HTERT RPE-1 (cell line): ENCODE data around the gene FGF22.
"Not testable (repeated sequence)": the region's sequence is repeated elsewhere in the genome, so short reads cannot be mapped to it uniquely, and the experiment has no call there.

Experiments
- in situ Hi-C: fragments of 300-500 bp; cut with MboI; formaldehyde crosslinking; loops from 4 replicates; pipeline ENCODE4 v1.14.3; 2020; ENCODE audit warnings: low sequenced_read_pairs

The FGF22 gene

DNA sequence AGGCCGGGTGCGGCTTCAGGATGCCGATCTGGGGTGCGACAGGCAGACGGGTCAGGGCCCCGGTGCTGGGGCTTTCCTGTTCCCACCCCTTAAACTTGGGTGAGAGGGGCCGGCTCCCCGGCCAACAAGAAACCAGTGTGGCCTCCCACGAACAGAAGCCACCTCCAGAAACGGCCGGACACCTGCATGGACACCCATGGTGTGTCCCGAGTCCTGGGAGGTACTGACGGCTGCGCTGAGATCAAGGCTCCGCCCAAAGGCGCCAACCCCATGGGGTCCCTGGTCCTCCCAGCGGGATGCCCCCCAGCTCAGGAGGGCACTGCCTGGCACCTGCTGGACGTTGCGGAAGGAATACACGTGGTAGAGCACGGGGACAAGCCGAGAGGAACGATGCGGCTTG lies 17.9 kb upstream of the FGF22 start:
- in situ Hi-C loops: no loop called here

DNA sequence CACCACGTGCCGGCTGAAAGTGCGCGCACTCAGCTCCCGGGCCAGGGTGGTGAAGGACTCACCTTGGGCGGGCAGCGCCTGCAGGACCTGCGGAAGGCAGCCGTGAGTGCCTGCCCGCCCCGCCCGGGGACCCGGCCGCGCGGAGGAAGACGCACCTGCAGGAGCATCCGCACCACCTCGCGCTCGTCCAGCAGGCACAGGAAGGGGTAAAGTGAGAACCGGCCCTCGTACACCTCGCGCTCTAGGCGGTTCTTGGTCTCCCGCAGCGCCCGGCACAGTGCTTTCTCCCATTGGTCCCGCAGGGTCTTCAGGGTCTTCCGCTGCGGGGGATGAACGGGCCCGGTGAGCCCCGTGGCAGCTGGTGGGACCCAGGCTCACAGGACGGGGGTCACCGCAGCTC lies 17.0 kb upstream of the FGF22 start:
- in situ Hi-C loops: no loop called here

DNA sequence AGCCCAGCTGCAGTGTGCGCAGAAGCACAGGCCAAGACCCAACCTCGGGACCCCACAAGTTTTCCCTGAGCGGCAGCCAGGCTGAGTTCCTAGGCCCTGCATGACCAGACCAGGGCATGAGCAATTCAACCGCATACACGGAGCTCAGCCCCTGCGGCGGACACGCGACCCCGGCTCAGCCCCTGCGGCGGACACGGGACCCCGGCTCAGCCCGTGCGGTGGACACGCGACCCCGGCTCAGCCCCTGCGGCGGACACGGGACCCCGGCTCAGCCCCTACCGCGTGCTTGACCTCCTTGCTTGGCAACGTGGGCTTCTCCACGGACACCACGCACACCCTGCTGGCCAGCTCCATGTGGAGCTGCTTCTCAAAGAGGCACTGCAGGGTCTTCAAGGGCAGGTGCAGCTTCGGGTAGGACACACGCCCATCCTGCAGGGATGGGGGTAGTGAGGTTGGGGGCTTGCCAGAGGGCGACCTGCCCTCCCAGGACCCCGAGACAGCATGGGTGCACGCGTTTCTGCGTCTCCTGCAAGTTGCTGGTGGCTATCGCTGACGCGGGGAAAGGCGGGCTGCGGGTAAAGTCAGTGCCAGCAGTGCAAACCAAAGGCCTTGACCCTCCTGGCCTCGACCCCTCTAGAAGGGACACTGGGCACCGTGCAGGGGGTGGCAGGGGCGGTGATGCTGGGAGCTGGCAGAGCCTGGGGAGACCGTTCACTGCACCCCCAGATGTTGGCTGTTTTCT lies 16.3 kb upstream of the FGF22 start:
- in situ Hi-C loops: no loop called here

DNA sequence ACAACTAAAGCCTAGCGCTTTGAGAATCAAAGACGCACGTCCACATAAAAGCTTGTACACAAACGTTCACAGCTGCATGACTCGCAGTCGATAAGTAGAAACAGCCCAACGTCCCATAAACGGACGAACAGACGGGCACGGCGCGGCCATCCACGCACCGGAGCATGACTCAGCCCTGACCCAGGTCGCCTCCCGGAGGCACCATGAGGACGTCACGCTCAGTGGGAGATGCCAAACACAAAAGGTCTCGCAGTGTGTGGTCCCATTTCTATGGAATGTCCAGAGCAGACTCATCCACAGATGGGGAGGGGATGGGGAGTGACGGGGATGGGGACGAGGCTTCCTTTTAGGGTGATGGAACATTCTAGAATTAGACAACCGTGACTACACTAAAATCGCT lies 15.7 kb upstream of the FGF22 start:
- in situ Hi-C loops: no loop called here

DNA sequence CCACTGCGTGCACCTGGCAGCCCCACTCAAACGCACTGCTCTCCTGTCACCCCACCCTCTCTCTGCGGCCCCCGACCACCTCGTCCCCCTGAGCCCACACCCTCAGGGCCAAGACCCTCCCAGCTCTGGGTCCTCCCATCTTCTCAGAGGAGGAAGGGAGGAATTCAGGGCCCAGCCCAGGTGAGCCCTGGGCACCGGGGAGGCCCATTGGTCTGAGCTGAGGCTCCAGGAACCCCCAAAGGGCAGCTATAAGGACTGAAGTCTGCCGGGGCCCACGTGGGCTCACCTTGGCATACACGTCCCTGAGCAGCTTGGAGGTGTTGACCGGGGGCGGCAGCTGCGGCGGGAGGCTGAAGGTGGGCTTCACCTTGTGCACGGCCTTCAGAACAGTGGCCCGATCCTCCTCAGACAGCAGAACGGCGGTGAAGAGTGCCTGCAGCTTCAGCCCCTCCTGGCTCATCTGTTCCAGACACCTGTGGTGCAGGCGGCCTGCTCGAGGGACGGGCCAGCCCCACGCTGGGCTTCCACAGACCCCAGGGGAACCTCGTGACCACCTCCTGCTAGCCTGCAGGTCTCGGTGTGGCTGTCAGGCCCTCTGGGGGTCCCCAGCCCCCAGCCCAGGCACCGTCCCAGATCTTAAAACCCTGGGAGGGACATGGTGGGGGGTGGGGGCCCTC lies 15.1 kb upstream of the FGF22 start:
- in situ Hi-C loops: no loop called here

DNA sequence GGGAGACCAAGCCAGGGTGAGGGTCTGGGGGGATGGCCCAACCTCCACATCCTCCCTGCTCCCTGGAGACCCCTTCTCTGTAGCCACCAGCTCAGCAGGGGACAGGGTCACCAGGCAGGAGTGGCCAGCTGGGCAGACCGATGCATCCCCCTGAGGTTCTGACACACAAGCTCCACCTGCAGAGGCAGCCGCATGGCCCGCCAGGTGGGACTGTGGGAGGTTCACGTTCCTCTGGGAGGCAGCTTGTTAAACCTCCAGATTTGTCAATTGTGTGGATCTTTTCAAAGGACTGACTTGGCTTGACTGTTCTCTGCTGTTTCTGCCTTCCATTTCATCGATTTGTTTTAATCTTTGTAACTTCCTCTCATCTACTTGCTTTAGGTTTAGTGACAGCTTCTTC lies 14.4 kb upstream of the FGF22 start:
- in situ Hi-C loops: no loop called here

DNA sequence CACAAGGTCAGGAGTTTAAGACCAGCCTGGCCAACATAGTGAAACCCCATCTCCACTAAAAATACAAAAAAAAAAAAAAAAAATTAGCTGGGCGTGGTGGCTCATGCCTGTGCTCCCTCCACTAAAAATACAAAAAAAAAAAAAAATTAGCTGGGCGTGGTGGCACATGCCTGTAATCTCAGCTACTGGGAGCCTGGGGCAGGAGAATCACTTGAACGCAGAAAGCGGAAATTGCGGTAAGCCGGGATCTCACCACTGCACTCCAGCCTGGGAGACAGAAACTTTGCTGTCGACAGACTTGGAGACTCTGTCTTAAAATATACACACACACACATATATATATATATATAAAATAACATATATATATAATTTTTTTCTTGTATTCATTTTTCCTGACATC lies 13.1 kb upstream of the FGF22 start:
- in situ Hi-C loops: not testable (repeated sequence)

DNA sequence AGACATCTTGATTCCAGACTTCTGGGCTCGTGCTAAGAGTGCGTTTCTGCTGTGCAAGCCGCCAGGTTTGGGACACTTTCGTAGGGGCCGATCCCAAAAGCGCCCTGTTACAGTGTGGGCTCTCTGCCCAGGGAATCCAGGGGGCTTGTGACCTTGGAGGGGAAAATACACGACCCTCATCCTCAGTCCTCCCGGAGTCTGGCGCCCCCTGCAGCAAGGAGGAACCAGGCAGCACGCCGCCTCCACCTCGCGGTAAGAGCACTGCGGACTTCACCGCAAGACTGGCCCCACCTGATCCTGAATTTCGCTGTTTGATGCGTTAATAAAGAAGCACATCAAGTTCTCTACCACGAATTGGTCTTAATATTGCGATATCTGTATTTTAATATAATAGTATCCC lies 11.5 kb upstream of the FGF22 start:
- in situ Hi-C loops: no loop called here

DNA sequence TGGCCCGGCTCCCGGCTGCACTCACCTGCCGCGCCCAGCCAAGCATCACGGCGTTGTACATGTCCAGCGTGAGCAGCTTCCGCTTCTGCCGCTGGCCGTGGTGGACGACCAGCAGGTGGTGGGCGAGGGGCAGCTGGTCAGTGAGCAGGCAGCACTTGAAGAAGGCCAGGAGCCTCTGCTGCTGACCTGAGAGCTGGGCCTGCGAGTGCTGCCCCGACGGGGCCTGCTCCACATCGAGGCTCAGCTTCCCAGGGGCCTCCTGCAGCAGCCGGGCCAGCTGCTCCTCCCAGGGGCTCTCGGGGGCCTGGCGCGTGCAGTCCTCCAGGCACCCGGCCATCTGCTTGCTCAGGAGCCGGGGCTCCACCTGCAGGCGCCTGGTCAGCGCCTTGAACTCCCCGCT lies 10.2 kb upstream of the FGF22 start:
- in situ Hi-C loops: not testable (repeated sequence)

DNA sequence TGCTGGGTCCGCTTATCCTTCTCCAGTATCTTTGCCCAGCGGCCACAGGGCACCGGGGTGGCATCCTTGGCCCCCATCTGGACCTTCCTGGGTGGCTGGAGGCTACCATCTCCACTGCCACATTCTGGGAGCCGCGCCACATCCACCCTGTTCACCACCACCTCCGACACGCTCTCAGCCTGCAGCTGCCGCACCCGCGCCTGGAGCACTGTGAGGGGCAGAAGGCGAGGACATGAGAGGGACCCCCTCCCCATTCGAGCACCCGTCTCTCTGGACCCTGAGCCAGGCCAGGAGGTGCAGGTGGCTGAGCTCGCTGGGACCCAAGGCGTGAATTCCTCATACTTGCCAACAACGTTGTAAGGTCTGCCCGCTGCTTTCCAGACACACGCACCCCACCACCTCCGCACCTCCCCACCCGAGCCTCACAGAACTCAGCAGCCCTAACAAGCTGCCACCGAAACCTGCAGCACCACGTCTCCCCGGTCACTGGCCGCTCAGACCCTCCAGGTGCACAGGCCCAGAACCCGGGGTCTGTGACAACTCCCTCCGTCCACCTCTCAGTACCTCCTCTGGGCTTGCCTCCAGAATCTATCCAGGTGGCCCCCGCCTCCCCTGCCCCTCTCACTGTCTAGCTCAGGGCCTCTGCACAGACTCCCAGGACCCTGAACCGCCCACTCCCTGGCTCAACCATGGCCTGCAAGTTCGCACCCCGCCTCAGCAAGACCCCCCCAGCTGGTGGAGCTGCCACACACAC lies 9.5 kb upstream of the FGF22 start:
- in situ Hi-C loops: no loop called here

DNA sequence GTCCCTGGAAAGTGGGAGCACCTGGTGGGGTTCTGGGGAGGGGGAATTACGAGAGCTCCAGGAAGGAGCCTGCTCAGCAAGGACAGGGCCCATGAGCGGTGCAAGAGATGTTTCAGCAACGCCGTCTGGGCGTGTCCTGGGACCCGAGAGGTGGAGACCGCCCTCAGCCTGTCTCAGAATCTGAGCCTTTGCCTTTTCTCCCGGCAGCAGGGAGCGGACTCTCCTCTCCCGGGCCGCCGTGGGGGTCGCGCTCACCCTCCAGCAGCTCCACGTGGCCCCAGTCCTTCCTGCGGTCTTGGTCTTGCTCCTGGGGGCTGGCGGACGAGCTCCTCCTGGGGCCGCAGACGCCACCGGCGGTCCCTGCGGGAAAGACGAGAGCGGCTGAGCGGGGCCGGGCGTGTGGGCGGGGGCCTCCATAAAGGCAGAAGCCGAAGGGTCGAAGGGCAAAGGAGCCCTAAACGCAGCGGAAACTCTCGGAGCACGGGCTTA lies 7.1 kb upstream of the FGF22 start:
- in situ Hi-C loops: no loop called here

DNA sequence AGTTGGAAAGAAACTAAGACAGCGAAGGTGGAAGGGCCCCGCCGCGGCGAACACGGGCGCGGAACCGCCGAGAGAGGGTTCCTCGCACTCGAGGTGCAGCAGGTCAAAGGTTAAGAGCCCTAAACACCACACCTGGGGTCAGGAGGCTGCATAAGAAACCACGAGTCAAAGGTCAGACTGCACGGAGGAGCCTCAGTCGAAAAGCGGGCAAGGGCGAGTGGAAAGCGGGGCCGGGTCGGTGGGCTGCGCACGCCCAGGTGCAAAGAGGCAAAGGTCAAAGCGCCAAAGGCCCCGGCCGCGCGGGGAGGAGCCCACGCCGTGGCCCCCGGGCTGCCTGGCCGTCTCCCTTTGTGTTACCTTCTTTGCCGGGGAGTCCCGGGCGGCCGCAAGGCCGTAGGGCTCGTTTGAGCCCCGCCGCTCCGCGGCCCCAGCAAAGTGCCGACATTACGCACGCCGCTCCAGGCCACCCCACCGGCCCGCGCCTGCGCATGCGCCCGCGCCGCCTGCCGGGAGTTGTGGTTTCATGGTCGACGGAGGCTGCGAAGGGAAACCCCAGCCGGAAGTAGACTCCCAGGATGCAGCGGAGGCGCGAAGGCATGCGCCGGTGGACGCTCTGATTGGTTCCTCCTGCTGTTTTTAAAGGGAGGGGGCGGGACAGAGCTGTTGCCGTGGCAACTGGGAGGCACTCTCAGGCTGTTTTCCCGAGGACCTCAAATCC lies 6.5 kb upstream of the FGF22 start, which contains the start of gene POLRMT:
Gene POLRMT, minus strand, starts transcription at position 470 of the 718 bp plus-strand sequence. Its CDS starts 25 bp downstream, at position 445.
- in situ Hi-C loops: no loop called here

DNA sequence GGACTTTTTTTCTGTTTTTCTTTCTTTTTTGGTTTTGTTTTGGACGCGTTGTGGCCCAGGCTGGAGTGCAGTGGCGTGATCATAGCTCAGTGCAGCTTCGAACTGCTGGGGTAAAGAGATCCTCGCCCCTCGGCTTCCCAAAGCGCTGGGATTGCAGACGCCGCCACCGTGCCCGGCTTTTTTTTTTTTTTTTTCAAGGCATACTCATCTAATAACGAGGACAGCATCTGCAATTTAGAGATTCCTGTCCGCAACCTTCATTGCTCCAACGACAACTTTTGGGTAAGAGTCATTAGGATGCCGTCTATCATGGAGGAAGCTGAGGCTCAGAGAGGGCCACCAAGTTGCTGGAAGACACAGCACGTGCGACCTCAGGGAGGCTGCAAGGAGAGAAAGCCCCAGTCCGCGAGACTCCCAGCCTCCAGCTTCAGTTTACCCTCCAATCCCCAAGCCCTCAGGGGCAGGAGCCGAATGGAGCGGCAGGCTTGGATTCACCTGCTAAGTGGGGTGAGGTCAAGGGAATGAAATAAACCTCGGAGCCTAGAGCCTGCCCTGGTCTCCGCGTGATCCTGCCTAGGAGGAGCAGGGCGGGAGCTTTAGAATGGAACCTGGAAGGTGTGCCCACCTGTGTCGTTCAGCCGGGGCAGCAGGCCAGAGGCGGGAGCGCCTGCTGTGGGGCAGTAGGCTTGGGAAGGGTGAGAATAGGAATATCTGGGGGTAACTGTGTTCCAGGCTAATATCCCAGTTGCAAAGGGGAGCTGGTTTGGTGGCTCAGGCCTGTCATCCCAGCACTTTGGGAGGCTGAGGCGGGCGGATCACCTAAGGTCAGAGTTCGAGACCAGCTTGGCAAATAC lies 5.7 kb upstream of the FGF22 start:
- in situ Hi-C loops: no loop called here

DNA sequence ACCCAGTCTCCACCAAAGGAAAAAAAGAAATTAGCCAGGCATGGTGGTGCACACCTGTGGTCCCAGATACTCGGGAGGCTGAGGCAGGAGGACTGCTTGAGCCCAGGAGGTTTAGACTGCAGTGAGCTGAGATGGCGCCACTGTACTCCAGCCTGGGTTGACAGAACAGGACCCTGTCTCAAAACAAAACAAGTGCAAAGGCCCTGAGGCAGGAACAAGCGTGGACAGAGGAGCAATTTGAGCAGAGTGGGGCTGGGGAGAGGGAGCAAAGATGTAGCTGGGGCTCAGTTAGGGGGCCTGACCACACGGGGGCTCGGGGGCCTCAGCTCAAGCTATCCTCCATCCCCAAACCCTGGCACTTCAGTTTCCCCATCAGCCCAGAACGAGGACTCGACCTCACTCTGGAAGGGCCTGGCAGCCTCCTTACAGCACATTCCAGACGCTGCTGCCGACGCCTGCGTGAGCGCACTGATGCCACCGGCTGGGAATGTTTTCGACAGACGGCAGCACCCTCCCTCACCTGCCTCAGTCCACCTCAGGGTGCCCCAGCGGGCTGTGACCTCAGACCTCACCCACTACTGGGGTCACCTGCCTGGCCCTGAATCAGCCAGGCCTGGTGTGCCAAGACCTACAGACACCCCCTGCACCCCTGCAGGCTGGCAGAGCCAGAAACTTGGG lies 4.6 kb upstream of the FGF22 start:
- in situ Hi-C loops: no loop called here

DNA sequence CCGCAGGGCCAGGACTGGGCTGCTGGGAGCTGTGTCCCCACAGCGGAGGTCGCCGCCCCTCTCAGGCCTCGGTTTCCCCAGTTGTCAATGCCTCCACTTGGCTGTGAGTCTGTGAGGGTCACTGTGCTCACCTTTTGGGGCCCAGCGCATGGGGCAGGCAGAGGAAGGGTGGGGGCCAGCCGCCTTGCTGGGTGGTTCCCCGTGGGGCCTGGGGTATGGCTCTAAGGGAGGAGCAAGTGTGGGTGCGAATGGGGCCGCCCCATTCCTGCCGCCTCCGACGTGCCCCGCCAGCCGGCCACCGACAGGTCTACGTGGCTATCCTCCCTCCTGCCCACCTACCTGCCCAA lies 800 bp upstream of the FGF22 start:
- in situ Hi-C loops: no loop called here

DNA sequence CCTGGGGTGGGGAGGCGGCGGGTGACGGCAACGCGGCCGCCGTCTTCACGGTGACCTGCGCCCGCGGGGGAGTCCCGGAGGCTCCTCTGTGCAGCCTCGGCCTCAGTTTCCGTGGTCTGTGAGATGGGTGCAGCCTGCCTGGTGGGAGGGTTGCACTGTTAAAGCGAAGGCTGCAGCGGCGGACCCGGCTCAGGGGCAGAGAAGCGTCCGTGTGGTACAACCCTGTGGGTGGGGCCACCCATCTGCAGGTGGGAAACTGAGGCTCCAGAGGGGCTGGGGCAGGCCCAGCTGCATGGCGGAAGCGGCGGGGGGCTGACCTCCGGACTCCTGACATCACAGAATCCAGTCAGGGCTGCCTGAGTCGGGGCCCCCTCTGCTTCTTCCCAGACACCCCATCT lies 481 bp downstream of the FGF22 start:
- in situ Hi-C loops: no loop called here

DNA sequence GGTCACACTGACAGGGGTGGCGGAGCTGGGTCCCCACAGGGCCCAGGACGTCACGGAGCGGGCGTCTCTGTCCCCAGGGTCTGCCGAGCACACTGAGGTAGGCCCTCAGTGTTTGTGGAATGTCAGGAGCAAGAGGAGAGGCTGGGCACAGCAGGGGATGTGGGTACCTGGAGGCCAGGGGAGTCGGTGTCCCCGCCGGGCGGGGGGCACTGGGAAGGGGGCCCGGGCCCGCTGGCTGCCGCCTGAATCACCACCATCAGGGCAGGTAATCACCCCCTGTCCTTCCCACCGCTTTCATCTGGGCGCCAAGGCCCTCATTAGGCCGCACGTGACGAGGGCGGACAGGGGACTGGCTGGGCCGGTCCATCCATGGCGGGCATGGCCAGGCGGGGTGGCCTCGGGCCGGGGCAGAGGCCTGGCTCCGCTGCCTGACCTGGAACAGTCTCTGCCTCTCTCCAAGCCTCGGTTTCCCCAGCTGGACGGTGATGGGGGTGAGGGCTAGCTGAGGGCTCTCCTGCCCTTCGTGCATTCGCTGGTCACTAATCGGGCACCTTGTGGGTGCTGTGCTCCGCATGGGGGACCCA lies 1.0 kb downstream of the FGF22 start:
- in situ Hi-C loops: no loop called here

DNA sequence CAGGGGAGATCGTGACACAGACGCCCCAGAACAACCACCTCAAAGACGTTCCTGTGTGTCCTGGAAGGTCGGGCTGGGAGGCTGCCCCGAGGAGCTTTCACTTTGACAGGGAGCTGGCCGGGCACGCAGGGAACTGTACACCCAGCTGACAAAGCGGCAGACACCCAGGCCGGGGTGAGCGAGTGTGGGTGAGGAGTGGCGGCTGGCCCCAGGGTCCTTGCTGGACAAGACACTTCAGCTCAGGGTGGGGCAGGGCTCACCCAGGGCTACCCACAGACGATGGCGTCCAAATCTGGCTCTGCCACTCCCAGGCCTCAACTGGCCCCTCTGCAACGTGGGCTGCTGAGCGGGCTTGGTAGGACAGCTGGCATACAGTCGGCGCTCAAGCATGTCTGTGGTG lies 2.0 kb downstream of the FGF22 start:
- in situ Hi-C loops: no loop called here
